ENCODE measurements around the gene NPTN.

Gene NPTN

GRCh38 chr15:73633111-73633990 lies at the start of gene NPTN:
TSS of gene NPTN (minus strand) at chr15:73633389. CDS start at chr15:73633215, 174 bp downstream.
- in situ Hi-C loops (cut with HindIII; ENCODE audit: low pct_ligation_motif_present, low sequenced_read_pairs): no loop called here

DNA sequence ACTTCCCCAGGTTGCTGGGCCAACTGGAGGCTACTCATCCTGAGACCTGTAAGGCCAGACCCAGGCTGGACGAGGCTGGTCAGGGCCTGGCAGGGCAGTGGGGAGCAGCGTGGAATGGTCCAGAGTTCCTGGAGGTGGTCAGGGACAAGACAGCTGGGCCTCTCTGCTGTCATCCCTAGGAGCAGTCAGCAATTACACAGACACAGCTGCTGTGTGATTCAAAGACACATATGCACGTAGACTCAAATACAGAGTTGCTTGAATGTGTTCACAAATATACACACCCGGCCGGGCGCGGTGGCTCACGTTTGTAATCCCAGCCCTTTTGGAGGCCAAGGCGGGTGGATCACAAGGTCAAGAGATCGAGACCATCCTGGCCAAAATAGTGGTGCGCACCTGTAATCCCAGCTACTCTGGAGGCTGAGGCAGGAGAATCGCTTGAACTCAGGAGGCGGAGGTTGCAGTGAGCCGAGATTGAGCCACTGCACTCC lies 49.5 kb upstream of the NPTN start:
- Histone ChIP-seq H3K36me3 (replicated peaks) (no peaks in the 10 kb centered on the region), H3K27me3 (replicated peaks) (no peaks in the 10 kb centered on the region), H3K27ac (no peak overlapping the region), H3K4me3 (ENCODE audit: low read depth, low read length) (no peak overlapping the region)
- no peak for DNase-seq
- TF ChIP-seq CTCF (IDR thresholded peaks at IDR 0.05; ENCODE audit: low read depth, low read length, missing control alignments): no peak
- in situ Hi-C loops (cut with HindIII; ENCODE audit: low pct_ligation_motif_present, low sequenced_read_pairs): no loop called here

More at GRCh38 chr15:73633111-73633990, at the start of gene NPTN:
- H3K4me3 ChIP-seq (ENCODE audit: low read depth, low read length): peak within 1 kb of the TSS; percentile 90
- H3K27me3 ChIP-seq (replicated peaks): no peaks in the 10 kb centered on the region
- TF ChIP-seq CTCF (IDR thresholded peaks at IDR 0.05; ENCODE audit: low read depth, low read length, missing control alignments): peak; percentile 20
- no peaks in the 10 kb centered on the region for H3K36me3 ChIP-seq (replicated peaks)
- peak; percentile 95 for DNase-seq
- H3K27ac ChIP-seq: peak within 1 kb of the TSS; percentile 93

- H3K27me3 ChIP-seq (replicated peaks): no peaks in the 10 kb centered on the region
Observed at GRCh38 chr15:73681856-73682599, 48.8 kb upstream of the NPTN start.

GRCh38 chr15:73681063-73681462 lies 47.9 kb upstream of the NPTN start:
- Histone ChIP-seq H3K27me3 (replicated peaks) (no peaks in the 10 kb centered on the region), H3K4me3 (ENCODE audit: low read depth, low read length) (no peak overlapping the region), H3K36me3 (replicated peaks) (no peaks in the 10 kb centered on the region), H3K27ac (no peak overlapping the region)
- in situ Hi-C loops (cut with HindIII; ENCODE audit: low pct_ligation_motif_present, low sequenced_read_pairs): no loop called here
- no peak for TF ChIP-seq CTCF (IDR thresholded peaks at IDR 0.05; ENCODE audit: low read depth, low read length, missing control alignments)
- no peak for DNase-seq

More at GRCh38 chr15:73681856-73682599, 48.8 kb upstream of the NPTN start:
- Histone ChIP-seq H3K4me3 (ENCODE audit: low read depth, low read length) (no peak overlapping the region), H3K36me3 (replicated peaks) (no peaks in the 10 kb centered on the region), H3K27ac (no peak overlapping the region)
- in situ Hi-C loops (cut with HindIII; ENCODE audit: low pct_ligation_motif_present, low sequenced_read_pairs): no loop called here
- TF ChIP-seq CTCF (IDR thresholded peaks at IDR 0.05; ENCODE audit: low read depth, low read length, missing control alignments): no peak
- peak; percentile 34 for DNase-seq

DNA sequence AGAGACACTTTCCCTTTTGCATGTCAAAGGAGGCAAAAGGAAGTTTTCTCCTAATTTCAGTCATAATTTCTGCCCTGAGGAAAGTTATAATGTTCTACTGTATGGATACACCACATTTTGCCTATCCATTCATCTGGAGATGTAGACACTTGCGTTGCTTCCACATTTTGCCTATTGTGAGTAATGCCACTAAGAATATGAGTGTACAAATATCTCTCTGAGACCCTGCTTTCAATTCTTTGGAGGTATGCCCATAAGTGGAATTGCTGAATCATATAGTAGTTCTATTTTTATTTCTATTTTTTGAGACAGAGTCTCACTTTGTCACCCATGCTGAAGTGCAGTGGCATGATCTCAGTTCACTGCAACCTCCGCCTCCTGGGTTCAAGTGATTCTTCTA lies 47.4 kb upstream of the NPTN start:
- TF ChIP-seq CTCF (IDR thresholded peaks at IDR 0.05; ENCODE audit: low read depth, low read length, missing control alignments): no peak
- H3K27ac ChIP-seq: no peak overlapping the region
- H3K4me3 ChIP-seq (ENCODE audit: low read depth, low read length): no peak overlapping the region
- in situ Hi-C loops (cut with HindIII; ENCODE audit: low pct_ligation_motif_present, low sequenced_read_pairs): no loop called here
- DNase-seq: no peak
- no peaks in the 10 kb centered on the region for H3K27me3 ChIP-seq (replicated peaks)
- no peaks in the 10 kb centered on the region for H3K36me3 ChIP-seq (replicated peaks)

Data from brain microvascular endothelial cell (primary cell).